Neural crest cell (in vitro differentiated cells): ENCODE measurements around the gene SMG6. TPM values are rescaled to one million over a fixed set of nuclear protein-coding genes. Genes with fewer than 3 reads are reported as not detected.

Source experiments
- DNase-seq: peaks from one replicate; pipeline ENCODE4 v3.0.0; 2021; ENCODE audit warnings: low read depth, mixed read lengths, low spot score
- H3K27ac Mint-ChIP-seq: one replicate; pipeline ENCODE4 v1.8.0; 2021; ENCODE audit warnings: mild to moderate bottlenecking, mixed read lengths; ENCODE audit not compliant: unreplicated experiment
- H3K27me3 Mint-ChIP-seq: 2 replicates; pipeline ENCODE4 v1.8.0; 2021; ENCODE audit warnings: low read depth, mild to moderate bottlenecking, mixed read lengths
- H3K36me3 Mint-ChIP-seq: 2 replicates; pipeline ENCODE4 v1.8.0; 2021; ENCODE audit warnings: low read depth, mild to moderate bottlenecking, mixed read lengths
- H3K4me1 Mint-ChIP-seq: 2 replicates; pipeline ENCODE4 v1.8.0; 2021; ENCODE audit warnings: mixed read lengths
- H3K4me3 Mint-ChIP-seq: one replicate; pipeline ENCODE4 v1.8.0; 2021; ENCODE audit warnings: mild to moderate bottlenecking, mixed read lengths
- H3K9me3 Mint-ChIP-seq: 2 replicates; pipeline ENCODE4 v1.8.0; 2021; ENCODE audit warnings: mixed read lengths
- total RNA-seq: library from RNA; stranded (reverse); gene quantifications from 2 replicates; pipeline ENCODE4 v1.2.1, GENCODE V29; 2021
- TF ChIP-seq, protein P1 (sequence below): fragments of 200-600 bp; sonication (generic); conservative IDR thresholded peaks from 2 replicates; pipeline ENCODE4 v1.5.0; 2021; ENCODE audit warnings: antibody characterized with exemption, mild to moderate bottlenecking

The SMG6 gene
- total RNA-seq, 1 donor from 2014 or later, result 57.2 TPM

DNA sequence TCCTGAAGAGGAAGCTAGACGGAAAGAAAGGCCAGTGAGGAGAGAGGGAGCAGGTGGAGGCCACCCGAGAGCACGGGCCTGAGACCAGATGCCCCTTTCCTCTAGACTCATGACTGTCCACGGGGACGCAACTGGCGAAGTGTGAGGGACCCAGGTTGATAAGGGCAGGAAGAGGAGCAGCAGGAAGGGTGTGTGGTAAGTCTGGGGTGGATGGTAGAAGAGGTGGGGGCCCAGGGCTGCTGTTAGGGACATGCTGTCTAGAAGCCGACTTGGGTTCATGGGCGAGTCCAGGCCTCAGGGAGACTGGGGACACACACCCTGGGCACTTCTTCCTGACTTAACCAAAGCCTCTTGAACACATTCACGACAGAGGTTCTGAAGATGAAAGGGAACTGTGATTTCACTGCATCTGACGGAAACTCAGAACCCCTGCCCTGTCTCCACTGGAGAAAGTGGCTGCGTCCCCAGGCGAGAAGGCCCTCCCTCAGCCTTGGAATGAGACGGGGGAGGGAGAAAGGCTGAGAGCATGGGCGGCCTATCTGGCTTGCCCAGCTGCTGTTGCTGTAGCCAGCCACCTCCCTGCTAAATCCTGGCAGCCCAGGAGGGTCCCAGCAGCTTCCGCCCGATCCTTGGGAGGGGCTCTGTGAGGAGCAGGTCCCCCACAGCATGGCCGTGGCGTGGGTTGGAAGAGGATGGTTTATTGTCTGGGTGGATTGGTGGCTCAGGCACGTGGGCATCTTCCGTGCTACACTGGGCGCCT, 242.7 kb downstream of the SMG6 start:
- peaks cover 17% of the 10 kb centered on the region for H3K36me3 Mint-ChIP-seq
- H3K4me3 Mint-ChIP-seq, result peak overlapping the region; percentile 44
- TF ChIP-seq, protein P1, sequence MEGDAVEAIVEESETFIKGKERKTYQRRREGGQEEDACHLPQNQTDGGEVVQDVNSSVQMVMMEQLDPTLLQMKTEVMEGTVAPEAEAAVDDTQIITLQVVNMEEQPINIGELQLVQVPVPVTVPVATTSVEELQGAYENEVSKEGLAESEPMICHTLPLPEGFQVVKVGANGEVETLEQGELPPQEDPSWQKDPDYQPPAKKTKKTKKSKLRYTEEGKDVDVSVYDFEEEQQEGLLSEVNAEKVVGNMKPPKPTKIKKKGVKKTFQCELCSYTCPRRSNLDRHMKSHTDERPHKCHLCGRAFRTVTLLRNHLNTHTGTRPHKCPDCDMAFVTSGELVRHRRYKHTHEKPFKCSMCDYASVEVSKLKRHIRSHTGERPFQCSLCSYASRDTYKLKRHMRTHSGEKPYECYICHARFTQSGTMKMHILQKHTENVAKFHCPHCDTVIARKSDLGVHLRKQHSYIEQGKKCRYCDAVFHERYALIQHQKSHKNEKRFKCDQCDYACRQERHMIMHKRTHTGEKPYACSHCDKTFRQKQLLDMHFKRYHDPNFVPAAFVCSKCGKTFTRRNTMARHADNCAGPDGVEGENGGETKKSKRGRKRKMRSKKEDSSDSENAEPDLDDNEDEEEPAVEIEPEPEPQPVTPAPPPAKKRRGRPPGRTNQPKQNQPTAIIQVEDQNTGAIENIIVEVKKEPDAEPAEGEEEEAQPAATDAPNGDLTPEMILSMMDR, result no peak
- no peak for DNase-seq
- no peak overlapping the region for H3K27ac Mint-ChIP-seq
- H3K27me3 Mint-ChIP-seq, result peaks cover 56% of the 10 kb centered on the region
- H3K9me3 Mint-ChIP-seq, result no peaks in the 10 kb centered on the region
- H3K4me1 Mint-ChIP-seq, result peaks cover 17% of the 10 kb centered on the region

DNA sequence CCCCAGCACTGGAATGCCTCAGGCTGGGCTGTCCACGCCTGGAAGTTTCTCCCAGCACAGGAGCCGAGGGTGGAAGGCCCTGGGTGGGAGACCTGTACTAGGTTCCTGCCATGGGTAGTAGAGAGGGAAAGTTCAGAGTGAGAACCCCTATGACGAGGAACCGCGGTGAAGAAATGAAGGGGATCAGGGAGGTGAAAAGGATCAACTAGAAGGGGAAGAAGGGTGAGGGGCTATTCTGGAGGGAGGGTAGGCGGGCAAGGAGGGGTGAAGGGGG, 243.3 kb downstream of the SMG6 start:
- Mint-ChIP-seq H3K27ac (no peak overlapping the region), H3K4me1 (peaks cover 17% of the 10 kb centered on the region)

GRCh38 chr17:2059547-2060384, 243.8 kb downstream of the SMG6 start:
- no peak for DNase-seq
- TF ChIP-seq, protein P1, result no peak
- Mint-ChIP-seq H3K36me3 (peaks cover 15% of the 10 kb centered on the region), H3K27me3 (peaks cover 59% of the 10 kb centered on the region), H3K9me3 (no peaks in the 10 kb centered on the region), H3K4me3 (peak overlapping the region; percentile 57), H3K27ac (no peak overlapping the region), H3K4me1 (peaks cover 15% of the 10 kb centered on the region)

More for the DNA sequence above, 243.3 kb downstream of the SMG6 start:
- no peak for DNase-seq
- peaks cover 56% of the 10 kb centered on the region for H3K27me3 Mint-ChIP-seq
- H3K9me3 Mint-ChIP-seq, result no peaks in the 10 kb centered on the region
- TF ChIP-seq, protein P1, result no peak
- H3K4me3 Mint-ChIP-seq, result peak overlapping the region; percentile 44
- peaks cover 17% of the 10 kb centered on the region for H3K36me3 Mint-ChIP-seq

DNA sequence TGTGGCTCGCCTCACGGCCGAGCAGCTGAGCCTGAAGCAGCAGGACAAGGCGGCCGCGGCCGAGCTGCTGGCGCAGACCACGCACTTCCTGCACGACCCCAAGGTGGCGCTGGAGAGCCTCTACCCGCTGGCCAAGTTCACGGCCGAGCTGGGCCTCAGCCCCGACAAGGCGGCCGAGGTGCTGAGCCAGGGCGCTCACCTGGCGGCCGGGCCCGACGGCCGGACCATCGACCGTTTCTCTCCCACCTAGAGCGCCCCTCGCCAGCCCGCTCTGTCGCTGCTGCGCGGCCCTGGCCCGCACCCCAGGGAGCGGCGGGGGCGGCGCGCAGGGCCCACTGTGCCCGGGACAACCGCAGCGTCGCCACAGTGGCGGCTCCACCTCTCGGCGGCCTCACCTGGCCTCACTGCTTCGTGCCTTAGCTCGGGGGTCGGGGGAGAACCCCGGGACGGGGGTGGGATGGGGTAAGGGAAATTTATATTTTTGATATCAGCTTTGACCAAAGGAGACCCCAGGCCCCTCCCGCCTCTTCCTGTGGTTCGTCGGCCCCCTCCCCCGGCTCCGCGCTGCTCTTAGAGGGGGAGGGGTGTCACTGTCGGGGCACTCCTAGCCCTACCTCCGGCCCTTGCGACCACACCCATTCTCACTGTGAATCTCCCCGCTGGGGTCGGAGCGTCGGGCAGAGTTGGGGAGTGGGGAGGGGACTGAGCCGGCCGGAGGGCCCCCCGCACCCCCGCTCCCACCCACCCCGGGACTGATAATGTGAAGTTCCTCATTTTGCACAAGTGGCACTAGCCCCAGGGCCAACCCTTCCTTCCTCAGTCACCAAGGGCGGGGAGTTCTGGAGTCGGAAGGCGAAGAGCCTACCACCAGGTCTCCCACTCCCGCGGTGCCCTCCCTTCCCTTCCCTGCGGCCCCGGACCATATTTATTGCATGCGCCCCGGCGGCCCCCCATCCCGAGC, 244.7 kb downstream of the SMG6 start:
- H3K4me3 Mint-ChIP-seq, result no peak overlapping the region
- peak; percentile 39 for DNase-seq
- H3K36me3 Mint-ChIP-seq, result peaks cover 15% of the 10 kb centered on the region
- no peak overlapping the region for H3K27ac Mint-ChIP-seq
- peaks cover 11% of the 10 kb centered on the region for H3K4me1 Mint-ChIP-seq
- peaks cover 68% of the 10 kb centered on the region for H3K27me3 Mint-ChIP-seq
- no peaks in the 10 kb centered on the region for H3K9me3 Mint-ChIP-seq
- TF ChIP-seq, protein P1, result peak; percentile 65
